NCI-H460 (cell line): ENCODE data around the gene MAEA. TPM values are rescaled to one million over a fixed set of nuclear protein-coding genes. Genes with fewer than 3 reads are reported as not detected.

Experiments used
- total RNA-seq: library from RNA; depleted of rRNA; stranded (reverse); fragments of >200 nt; shearing (Covaris generic); gene quantifications from 2 replicates; pipeline ENCODE4 v1.2.3, GENCODE V29; 2014; rRNA removed

The MAEA gene
- total RNA-seq, 1 experiment from 2014 or later: 32.7 TPM

Other genes starting within 250 kb of the MAEA start
- 9.9 and 13.3 TPM in 2 replicates for gene RNF212, start 176.3 kb upstream of the MAEA start, total RNA-seq
- 0.17 TPM in 1 of 2 replicates, not detected in the other for gene SPON2, start 117.3 kb upstream of the MAEA start, total RNA-seq
- 135 and 148 TPM in 2 replicates for gene CTBP1, start 40.8 kb upstream of the MAEA start, total RNA-seq
- 5.0 and 7.7 TPM in 2 replicates for gene UVSSA, start 57.3 kb downstream of the MAEA start, total RNA-seq
- not detected in 2 replicates for gene NKX1-1, start 116.6 kb downstream of the MAEA start, total RNA-seq